CD14-positive monocyte (primary cell): ENCODE data around the gene NEO1. TPM values are rescaled to one million over a fixed set of nuclear protein-coding genes. Genes with fewer than 3 reads are reported as not detected.

ENCODE experiments used
- DNase-seq, 3 donors: peaks; one replicate each; pipeline ENCODE4 v3.0.0-alpha.2; 2011 to 2022
- H2AFZ ChIP-seq: 2 replicates; pipeline ENCODE4 v1.6.0; 2012; ENCODE audit warnings: mild to moderate bottlenecking, low read depth, low read length, inconsistent platforms; ENCODE audit not compliant: insufficient read depth, poor library complexity, severe bottlenecking
- H3K27ac ChIP-seq, 2 donors: 1 replicate in 1 of 2; 2 replicates in 1 of 2; pipeline ENCODE4 v1.5.1; 2012 to 2013; ENCODE audit warnings: low read length in 2 of 2, control low read depth in 1 of 2, inconsistent platforms in 1 of 2, low read depth in 1 of 2, mild to moderate bottlenecking in 1 of 2
- H3K27me3 ChIP-seq, 2 donors: one replicate each; pipeline versions ENCODE4 v1.6.0 to v1.6.1; 2011 to 2013; ENCODE audit warnings: low read length in 2 of 2; ENCODE audit not compliant: control insufficient read depth in 2 of 2, insufficient read depth in 2 of 2
- H3K36me3 ChIP-seq, 2 donors: replicated peaks in 1 of 2; 1 replicate in 1 of 2; 2 replicates in 1 of 2; pipeline versions ENCODE4 v1.5.1 to v1.6.1; 2012 to 2013; ENCODE audit warnings: low read length in 2 of 2, control low read depth in 1 of 2, inconsistent platforms in 1 of 2, mild to moderate bottlenecking in 1 of 2; ENCODE audit not compliant: insufficient read depth in 2 of 2, control insufficient read depth in 1 of 2
- H3K4me1 ChIP-seq, 2 donors: 1 replicate in 1 of 2; 2 replicates in 1 of 2; pipeline versions ENCODE4 v1.5.1 to v1.6.1; 2012 to 2013; ENCODE audit warnings: low read length in 2 of 2, control low read depth in 1 of 2, inconsistent platforms in 1 of 2, mild to moderate bottlenecking in 1 of 2, moderate library complexity in 1 of 2; ENCODE audit not compliant: insufficient read depth in 2 of 2, control insufficient read depth in 1 of 2
- H3K4me2 ChIP-seq: replicated peaks from 2 replicates; pipeline ENCODE3; 2012; ENCODE audit warnings: low read length, moderate library complexity, mild to moderate bottlenecking; ENCODE audit not compliant: poor library complexity, severe bottlenecking; ENCODE audit errors: extremely low read depth
- H3K4me3 ChIP-seq, 3 experiments: fragments of 200-600 bp in 1 of 3; sonication (generic) in 1 of 3; replicated peaks in 1 of 3; 1 replicate in 2 of 3; 2 replicates in 1 of 3; pipeline ENCODE4 v1.5.1; 2011 to 2013; ENCODE audit warnings: low read length in 3 of 3, mild to moderate bottlenecking in 3 of 3, control low read depth in 2 of 3, low read depth in 2 of 3, inconsistent platforms in 1 of 3, moderate library complexity in 1 of 3
- H3K79me2 ChIP-seq: 2 replicates; pipeline ENCODE4 v1.6.0; 2012; ENCODE audit warnings: mild to moderate bottlenecking, control low read depth, inconsistent platforms, low read length, moderate library complexity; ENCODE audit not compliant: insufficient read depth
- H3K9ac ChIP-seq: 2 replicates; pipeline ENCODE4 v1.6.0; 2017; ENCODE audit warnings: low read length, mild to moderate bottlenecking; ENCODE audit not compliant: insufficient read depth, poor library complexity, severe bottlenecking
- H3K9me3 ChIP-seq, 2 donors: replicated peaks in 1 of 2; 1 replicate in 1 of 2; 2 replicates in 1 of 2; pipeline versions ENCODE4 v1.5.1 to v1.6.1; 2012 to 2013; ENCODE audit warnings: low read length in 2 of 2, control low read depth in 1 of 2; ENCODE audit not compliant: control insufficient read depth in 1 of 2, insufficient read depth in 1 of 2
- H4K20me1 ChIP-seq: 2 replicates; pipeline ENCODE4 v1.6.0; 2012; ENCODE audit warnings: mild to moderate bottlenecking, low read length, control low read depth, moderate library complexity; ENCODE audit not compliant: insufficient read depth
- H3K27ac Mint-ChIP-seq, 7 donors: one replicate each; pipeline ENCODE4 v1.8.0; 2020; ENCODE audit warnings: mild to moderate bottlenecking in 7 of 7, mixed read lengths in 7 of 7, moderate library complexity in 6 of 7, inconsistent platforms in 2 of 7
- H3K27me3 Mint-ChIP-seq, 3 donors: one replicate each; pipeline ENCODE4 v1.8.0; 2021 to 2022; ENCODE audit warnings: low read depth in 3 of 3, mild to moderate bottlenecking in 3 of 3, mixed read lengths in 3 of 3, moderate library complexity in 3 of 3, inconsistent platforms in 1 of 3
- H3K36me3 Mint-ChIP-seq, 2 donors: one replicate each; pipeline ENCODE4 v1.8.0; 2020; ENCODE audit warnings: mixed read lengths in 2 of 2, inconsistent platforms in 1 of 2, mild to moderate bottlenecking in 1 of 2
- H3K4me1 Mint-ChIP-seq: one replicate; pipeline ENCODE4 v1.8.0; 2020; ENCODE audit warnings: mild to moderate bottlenecking, mixed read lengths
- H3K4me3 Mint-ChIP-seq, 2 donors: one replicate each; pipeline ENCODE4 v1.8.0; 2020; ENCODE audit warnings: mild to moderate bottlenecking in 2 of 2, mixed read lengths in 2 of 2, moderate library complexity in 1 of 2
- H3K9me3 Mint-ChIP-seq, 7 donors: one replicate each; pipeline ENCODE4 v1.8.0; 2020 to 2022; ENCODE audit warnings: mixed read lengths in 7 of 7, mild to moderate bottlenecking in 6 of 7, moderate library complexity in 6 of 7, inconsistent platforms in 2 of 7
- CTCF ChIP-seq: fragments of 200-600 bp; IDR thresholded peaks from one replicate; pipeline ENCODE4 v1.8.0; 2022; ENCODE audit warnings: antibody characterized with exemption, mild to moderate bottlenecking
- WGBS: methylation state at CpG from one replicate; pipeline ENCODE4 v1.1.5; 2013; ENCODE audit warnings: missing lambda C conversion rate; ENCODE audit not compliant: insufficient coverage; 5-methylcytosine and 5-hydroxymethylcytosine counted together
- intact Hi-C, 2 donors: fragments of 100-400 bp; cut with micrococcal nuclease; formaldehyde crosslinking; loops; one replicate each; pipeline versions ENCODE4 v1.15.0 to v1.15.1; 2023
- polyA plus RNA-seq, 3 donors: library from polyadenylated mRNA; depleted of rRNA in 1 of 3; unstranded in 2 of 3; stranded (reverse) in 1 of 3; fragments of 300-500 nt in 2 of 3; fragments of >200 nt in 1 of 3; fragmentation: Illumina TruSeq in 2 of 3; gene quantifications; 1 replicate in 2 of 3; 2 replicates in 1 of 3; pipeline ENCODE4 v1.2.3, GENCODE V29; 2012 to 2021

Gene NEO1
- polyA plus RNA-seq, 3 donors = 0.03 to 0.06 TPM; not detected in 1

- no peak overlapping the region for H3K4me2 ChIP-seq
- no peaks in the 10 kb centered on the region for H3K36me3 ChIP-seq
- no peaks in the 10 kb centered on the region for H3K36me3 Mint-ChIP-seq
- no peak overlapping the region for H3K4me3 ChIP-seq
- no peaks in the 10 kb centered on the region for H3K9me3 ChIP-seq
- no peak for DNase-seq
- no peak overlapping the region for H3K27ac ChIP-seq
- no peak for TF ChIP-seq CTCF
- 89% methylated on average over 9 of the region's 10 CpGs for WGBS
- H3K4me1 ChIP-seq = no peaks in the 10 kb centered on the region
- H3K4me1 Mint-ChIP-seq = no peaks in the 10 kb centered on the region
- no peaks in the 10 kb centered on the region for H4K20me1 ChIP-seq
- H3K4me3 Mint-ChIP-seq = no peak overlapping the region
- H3K79me2 ChIP-seq = no peaks in the 10 kb centered on the region
- intact Hi-C loops = no loop called here
- no peak overlapping the region for H2AFZ ChIP-seq
- H3K9ac ChIP-seq = no peak overlapping the region
- H3K9me3 Mint-ChIP-seq = peaks cover 0 to 4% (median 0%) of the 10 kb centered on the region in 7 donors
- H3K27me3 ChIP-seq = peaks cover 0 to 6% of the 10 kb centered on the region in 2 donors
- no peak overlapping the region for H3K27ac Mint-ChIP-seq
- H3K27me3 Mint-ChIP-seq = peaks cover 14 to 30% (median 18%) of the 10 kb centered on the region in 3 donors
Measured at GRCh38 chr15:73328981-73329380, 276.7 kb downstream of the NEO1 start.

- no peak overlapping the region for H3K4me2 ChIP-seq
- H3K9me3 Mint-ChIP-seq = peaks cover 0 to 4% (median 0%) of the 10 kb centered on the region in 7 donors
- H3K27ac Mint-ChIP-seq = no peak overlapping the region
- no peak overlapping the region for H3K4me3 ChIP-seq
- intact Hi-C loops = no loop called here
- no peak overlapping the region for H3K4me3 Mint-ChIP-seq
- H3K36me3 ChIP-seq = no peaks in the 10 kb centered on the region
- no peak for TF ChIP-seq CTCF
- no peaks in the 10 kb centered on the region for H3K79me2 ChIP-seq
- H4K20me1 ChIP-seq = no peaks in the 10 kb centered on the region
- no peaks in the 10 kb centered on the region for H3K4me1 ChIP-seq
- H3K27me3 Mint-ChIP-seq = peaks cover 15 to 27% (median 17%) of the 10 kb centered on the region in 3 donors
- 88% methylated on average over 14 of the region's 21 CpGs for WGBS
- H3K4me1 Mint-ChIP-seq = no peaks in the 10 kb centered on the region
- no peak overlapping the region for H3K9ac ChIP-seq
- H3K9me3 ChIP-seq = no peaks in the 10 kb centered on the region
- no peak overlapping the region for H2AFZ ChIP-seq
- no peak for DNase-seq
- H3K27ac ChIP-seq = no peak overlapping the region
- H3K27me3 ChIP-seq = peaks cover 0 to 6% of the 10 kb centered on the region in 2 donors
- no peaks in the 10 kb centered on the region for H3K36me3 Mint-ChIP-seq
Measured at GRCh38 chr15:73329501-73330200, 277.4 kb downstream of the NEO1 start.
